SU-DHL-6 (cell line): Measurements from ENCODE around the gene FABP1.

ENCODE experiments used
- EZH2phosphoT487 ChIP-seq: fragments of 200-600 bp; sonication (generic), shearing (Covaris generic); conservative IDR thresholded peaks from 2 replicates; pipeline ENCODE4 v1.6.1; 2018; ENCODE audit warnings: mild to moderate bottlenecking, antibody characterized with exemption, low read length, moderate library complexity, mixed read lengths
- TF ChIP-seq, protein P1 (sequence below): fragments of 200-600 bp; sonication (generic); IDR thresholded peaks from one replicate; pipeline ENCODE4 v1.5.1; 2017; ENCODE audit warnings: antibody characterized with exemption, mild to moderate bottlenecking, low read length, moderate library complexity; ENCODE audit not compliant: insufficient read depth, poor library complexity, severe bottlenecking

DNA sequence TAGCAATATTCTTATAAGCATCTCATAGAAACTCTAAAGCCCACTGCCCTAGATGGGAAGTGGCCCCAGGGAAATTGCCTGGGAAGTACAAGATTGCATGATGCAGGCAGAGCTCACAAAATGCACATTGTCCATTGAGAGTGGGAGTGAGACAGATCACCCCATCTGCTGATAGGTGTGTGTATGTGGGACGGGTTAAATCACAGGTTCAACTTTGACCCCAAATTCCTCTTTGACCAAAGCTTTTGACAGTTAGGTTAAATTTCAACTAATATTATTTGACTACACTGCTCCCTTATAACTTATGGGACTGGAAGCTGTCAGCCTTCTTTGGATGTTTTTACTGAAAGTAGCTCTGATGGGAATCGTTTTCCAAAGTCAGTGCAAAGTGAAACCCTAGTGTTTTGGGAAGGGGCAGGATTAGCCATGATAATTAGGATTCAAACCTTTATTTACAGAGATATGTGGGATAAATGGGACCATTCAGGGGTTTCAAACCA, 11.4 kb upstream of the FABP1 start:
- TF ChIP-seq, protein P1, sequence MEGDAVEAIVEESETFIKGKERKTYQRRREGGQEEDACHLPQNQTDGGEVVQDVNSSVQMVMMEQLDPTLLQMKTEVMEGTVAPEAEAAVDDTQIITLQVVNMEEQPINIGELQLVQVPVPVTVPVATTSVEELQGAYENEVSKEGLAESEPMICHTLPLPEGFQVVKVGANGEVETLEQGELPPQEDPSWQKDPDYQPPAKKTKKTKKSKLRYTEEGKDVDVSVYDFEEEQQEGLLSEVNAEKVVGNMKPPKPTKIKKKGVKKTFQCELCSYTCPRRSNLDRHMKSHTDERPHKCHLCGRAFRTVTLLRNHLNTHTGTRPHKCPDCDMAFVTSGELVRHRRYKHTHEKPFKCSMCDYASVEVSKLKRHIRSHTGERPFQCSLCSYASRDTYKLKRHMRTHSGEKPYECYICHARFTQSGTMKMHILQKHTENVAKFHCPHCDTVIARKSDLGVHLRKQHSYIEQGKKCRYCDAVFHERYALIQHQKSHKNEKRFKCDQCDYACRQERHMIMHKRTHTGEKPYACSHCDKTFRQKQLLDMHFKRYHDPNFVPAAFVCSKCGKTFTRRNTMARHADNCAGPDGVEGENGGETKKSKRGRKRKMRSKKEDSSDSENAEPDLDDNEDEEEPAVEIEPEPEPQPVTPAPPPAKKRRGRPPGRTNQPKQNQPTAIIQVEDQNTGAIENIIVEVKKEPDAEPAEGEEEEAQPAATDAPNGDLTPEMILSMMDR: no peak
- TF ChIP-seq EZH2phosphoT487: no peak
